Aorta (tissue), 5 donors: ENCODE results near the gene ATP6V1G2. TPM values are rescaled to one million over a fixed set of nuclear protein-coding genes. Genes with fewer than 3 reads are reported as not detected.

Experiments
- ATAC-seq: fragments of 200-7000 bp; cut with Tn5 transposase; one replicate; pipeline ENCODE4 v1.9.1; 2022; ENCODE audit warnings: moderate library complexity; ENCODE audit not compliant: low FRiP score
- DNase-seq, 2 donors: peaks; one replicate each; pipeline ENCODE4 v3.0.0-alpha.2; 2020
- H3K27ac ChIP-seq, 2 donors: one replicate each; pipeline ENCODE4 v1.5.1; 2013; ENCODE audit warnings: low read length in 2 of 2, mild to moderate bottlenecking in 2 of 2, moderate library complexity in 2 of 2, control low read depth in 1 of 2, inconsistent platforms in 1 of 2, low read depth in 1 of 2
- H3K27me3 ChIP-seq, 2 donors: one replicate each; pipeline ENCODE4 v1.6.1; 2013; ENCODE audit warnings: control low read depth in 1 of 2, low read length in 1 of 2, mild to moderate bottlenecking in 1 of 2, moderate library complexity in 1 of 2; ENCODE audit not compliant: insufficient read depth in 2 of 2, control insufficient read depth in 1 of 2
- H3K36me3 ChIP-seq, 2 donors: one replicate each; pipeline ENCODE4 v1.6.1; 2013; ENCODE audit warnings: control low read depth in 1 of 2, low read length in 1 of 2, mild to moderate bottlenecking in 1 of 2; ENCODE audit not compliant: insufficient read depth in 2 of 2, control insufficient read depth in 1 of 2
- H3K4me1 ChIP-seq, 2 donors: one replicate each; pipeline ENCODE4 v1.6.1; 2013; ENCODE audit warnings: low read length in 2 of 2, control low read depth in 1 of 2, mild to moderate bottlenecking in 1 of 2, moderate library complexity in 1 of 2; ENCODE audit not compliant: insufficient read depth in 2 of 2, control insufficient read depth in 1 of 2
- H3K4me3 ChIP-seq, 2 donors: one replicate each; pipeline ENCODE4 v1.5.1; 2013; ENCODE audit warnings: low read length in 2 of 2, control low read depth in 1 of 2, mild to moderate bottlenecking in 1 of 2
- H3K9me3 ChIP-seq: one replicate; pipeline ENCODE4 v1.6.1; 2013; ENCODE audit warnings: mild to moderate bottlenecking, low read length; ENCODE audit not compliant: control insufficient read depth
- WGBS, 2 donors: extraction: QIAGEN DNeasy Blood & Tissue Kit; methylation state at CpG; one replicate each; pipeline ENCODE4 v1.1.7; 2013; 5-methylcytosine and 5-hydroxymethylcytosine counted together
- intact Hi-C, 2 donors: fragments of 100-400 bp; cut with DNase I; formaldehyde crosslinking; loops; one replicate each; pipeline versions ENCODE4 v1.14.2 to v1.15.0; 2022
- polyA plus RNA-seq, 2 donors: library from polyadenylated mRNA; stranded (reverse); fragments of 200-250 nt; gene quantifications; one replicate each; pipeline ENCODE4 v1.2.3, GENCODE V29; 2013
- total RNA-seq, 2 donors: library from RNA; stranded (reverse); fragmentation: NEBNext Ultra II Directional; extraction: Animal tissue kit (Norgen Biotek cat#: 25700); gene quantifications; one replicate each; pipeline ENCODE4 v1.2.1, GENCODE V29; 2021
- donor health status: healthy with polysubstance abuse.
- donor health status: Bipolar disorder and iron deficiency.
- donor health status: DM: no; HTN: no; CAD: no.
- donor health status: DM: no; HTN: no; CAD: no.
- donor health status: DM: yes; HTN: yes; CAD: no.

Gene ATP6V1G2
- total and polyA plus RNA-seq, 4 donors: 1.3 to 1.8 (median 1.5) TPM

- ATAC-seq: no peak
- no peak overlapping the region for H3K4me3 ChIP-seq
- intact Hi-C loops: no loop called here
- peaks cover 0 to 2% of the 10 kb centered on the region in 2 donors for H3K27me3 ChIP-seq
- no peak overlapping the region for H3K27ac ChIP-seq
- no peaks in the 10 kb centered on the region for H3K36me3 ChIP-seq
- H3K4me1 ChIP-seq: no peaks in the 10 kb centered on the region
- 77 to 83% methylated on average over 1 of the region's 1 CpG for WGBS, 2 donors
- DNase-seq: no peak
- H3K9me3 ChIP-seq: no peaks in the 10 kb centered on the region
Measured at GRCh38 chr6:31569861-31570536, 23.6 kb upstream of the ATP6V1G2 start.

DNA sequence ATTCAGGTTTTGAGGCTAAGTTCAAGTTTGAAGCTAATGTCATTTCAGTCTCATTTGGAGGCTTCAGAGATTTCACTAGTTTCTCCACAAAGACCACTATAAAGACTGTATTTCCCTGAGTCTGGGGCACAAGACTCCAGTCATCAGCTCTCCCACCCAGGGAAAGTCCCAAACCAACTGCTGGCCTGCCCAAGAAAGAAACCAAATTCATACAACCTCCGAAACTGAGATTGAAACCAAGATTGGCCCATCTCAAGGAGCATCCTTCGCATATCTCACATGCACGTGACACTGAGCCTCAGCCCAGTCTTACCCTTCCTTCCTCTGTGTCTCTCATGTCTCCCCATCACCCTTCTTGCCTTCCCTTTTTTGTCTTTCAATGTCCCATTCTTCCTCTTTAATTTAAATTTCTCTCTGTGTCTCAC is 22.1 kb upstream of the ATP6V1G2 start:
- 66 to 80% methylated on average over 3 of the region's 3 CpGs for WGBS, 2 donors
- intact Hi-C loops: no loop called here
- H3K9me3 ChIP-seq: no peaks in the 10 kb centered on the region
- H3K4me1 ChIP-seq: no peaks in the 10 kb centered on the region
- no peak for DNase-seq
- no peaks in the 10 kb centered on the region for H3K36me3 ChIP-seq
- H3K4me3 ChIP-seq: no peak overlapping the region
- H3K27ac ChIP-seq: no peak overlapping the region
- ATAC-seq: no peak
- peaks cover 0 to 2% of the 10 kb centered on the region in 2 donors for H3K27me3 ChIP-seq

GRCh38 chr6:31567531-31568370 is 21.3 kb upstream of the ATP6V1G2 start:
- no peaks in the 10 kb centered on the region for H3K9me3 ChIP-seq
- ATAC-seq (no peak), DNase-seq (no peak)
- no peaks in the 10 kb centered on the region for H3K36me3 ChIP-seq
- H3K27ac ChIP-seq: no peak overlapping the region
- peaks cover 0 to 2% of the 10 kb centered on the region in 2 donors for H3K27me3 ChIP-seq
- intact Hi-C loops: no loop called here
- no peak overlapping the region for H3K4me3 ChIP-seq
- 24 to 26% methylated on average over 9 of the region's 9 CpGs for WGBS, 2 donors
- H3K4me1 ChIP-seq: no peaks in the 10 kb centered on the region

- Histone ChIP-seq H3K27ac (no peak overlapping the region), H3K4me1 (no peaks in the 10 kb centered on the region), H3K4me3 (no peak overlapping the region), H3K36me3 (peaks cover 0 to 3% of the 10 kb centered on the region in 2 donors), H3K27me3 (no peaks in the 10 kb centered on the region), H3K9me3 (no peaks in the 10 kb centered on the region)
- ATAC-seq (no peak), DNase-seq (no peak)
- intact Hi-C loops: no loop called here
Measured at GRCh38 chr6:31560697-31561058, 14.3 kb upstream of the ATP6V1G2 start.

DNA sequence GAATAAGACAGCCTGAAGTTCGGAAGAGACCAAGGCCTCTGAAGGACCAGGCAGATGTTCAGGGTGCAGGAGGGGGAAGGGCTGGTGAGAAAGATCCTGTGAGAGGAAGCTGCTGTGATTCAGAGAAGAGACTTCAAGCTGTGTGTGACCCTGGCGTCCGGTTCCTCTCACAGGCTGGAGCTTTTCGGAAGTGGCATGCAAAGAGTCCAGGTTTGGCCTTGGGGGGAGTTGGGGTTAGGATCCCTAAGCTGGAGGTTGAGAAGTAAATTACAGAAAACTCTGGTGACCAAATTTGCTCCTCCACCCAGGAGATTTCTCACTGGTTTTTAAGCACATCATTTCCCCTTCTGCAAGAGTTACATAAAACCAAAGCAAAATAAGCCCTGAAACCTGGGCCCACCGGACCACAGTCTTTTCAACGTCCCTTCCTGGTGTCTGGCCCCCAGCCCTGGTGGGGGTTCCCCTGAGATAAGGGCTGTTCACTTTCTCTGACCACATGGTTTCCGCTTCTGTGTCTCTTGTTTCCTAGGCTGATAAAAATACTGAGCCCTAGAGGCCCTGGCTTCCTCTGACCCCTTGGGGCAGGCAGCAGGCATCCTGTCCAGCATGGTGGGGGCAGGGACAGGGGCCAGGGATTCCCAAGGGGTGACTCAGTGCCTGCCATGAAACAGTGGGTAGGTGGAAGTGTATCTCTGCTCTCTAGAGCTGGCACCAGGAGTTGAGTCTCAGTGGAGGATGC is 13.7 kb upstream of the ATP6V1G2 start:
- Histone ChIP-seq H3K27ac (no peak overlapping the region), H3K36me3 (peaks cover 0 to 3% of the 10 kb centered on the region in 2 donors), H3K4me1 (no peaks in the 10 kb centered on the region), H3K9me3 (no peaks in the 10 kb centered on the region), H3K27me3 (no peaks in the 10 kb centered on the region), H3K4me3 (no peak overlapping the region)
- WGBS, 2 donors: 67 to 71% methylated on average over 7 of the region's 7 CpGs
- intact Hi-C loops: no loop called here
- peak; percentile 67 for ATAC-seq
- DNase-seq: peak; percentile 79 to 80

DNA sequence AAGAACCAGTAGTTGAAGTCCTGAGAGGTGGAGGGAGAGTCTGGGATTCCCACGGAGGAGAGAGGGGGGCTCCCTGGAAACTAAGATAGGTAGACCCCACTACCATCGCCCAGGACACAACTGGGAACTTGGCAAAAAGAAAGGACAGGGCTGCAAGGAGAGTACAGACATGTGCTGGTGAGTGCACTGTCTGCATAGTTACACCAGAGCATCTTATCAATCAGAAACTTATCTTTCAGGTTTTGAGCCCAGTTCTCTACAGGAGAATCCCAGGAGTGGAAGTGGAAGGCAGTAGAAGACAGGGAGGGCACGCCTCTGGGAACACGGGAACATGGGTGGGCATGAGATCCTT is 13.2 kb upstream of the ATP6V1G2 start:
- H3K4me3 ChIP-seq: no peak overlapping the region
- intact Hi-C loops: no loop called here
- 70 to 74% methylated on average over 4 of the region's 4 CpGs for WGBS, 2 donors

GRCh38 chr6:31558631-31559500 is 12.5 kb upstream of the ATP6V1G2 start:
- intact Hi-C loops: no loop called here
- Histone ChIP-seq H3K27me3 (no peaks in the 10 kb centered on the region), H3K4me1 (no peaks in the 10 kb centered on the region), H3K36me3 (peaks cover 0 to 3% of the 10 kb centered on the region in 2 donors), H3K27ac (no peak overlapping the region), H3K9me3 (no peaks in the 10 kb centered on the region), H3K4me3 (no peak overlapping the region)
- peak; percentile 52 for ATAC-seq
- WGBS, 2 donors: 88 to 90% methylated on average over 14 of the region's 14 CpGs
- peak in 1 of 2 donors; percentile 71 for DNase-seq

More for the DNA sequence above, 13.2 kb upstream of the ATP6V1G2 start:
- Histone ChIP-seq H3K36me3 (peaks cover 0 to 3% of the 10 kb centered on the region in 2 donors), H3K4me1 (no peaks in the 10 kb centered on the region), H3K27ac (no peak overlapping the region), H3K27me3 (no peaks in the 10 kb centered on the region), H3K9me3 (no peaks in the 10 kb centered on the region)
- no peak for DNase-seq
- no peak for ATAC-seq

DNA sequence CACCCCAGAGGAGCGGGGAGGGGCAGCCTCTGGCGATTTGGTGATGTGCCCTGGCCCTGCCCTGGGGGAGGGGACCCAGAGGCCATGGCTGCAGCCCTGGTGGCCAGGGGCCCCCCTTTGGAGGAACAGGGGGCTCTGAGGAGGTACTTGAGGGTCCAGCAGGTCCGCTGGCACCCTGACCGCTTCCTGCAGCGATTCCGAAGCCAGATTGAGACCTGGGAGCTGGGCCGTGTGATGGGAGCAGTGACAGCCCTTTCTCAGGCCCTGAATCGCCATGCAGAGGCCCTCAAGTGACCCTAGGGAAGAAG is 11.9 kb upstream of the ATP6V1G2 start:
- Histone ChIP-seq H3K36me3 (peaks cover 0 to 3% of the 10 kb centered on the region in 2 donors), H3K9me3 (no peaks in the 10 kb centered on the region), H3K4me1 (no peaks in the 10 kb centered on the region), H3K27me3 (no peaks in the 10 kb centered on the region), H3K27ac (no peak overlapping the region), H3K4me3 (no peak overlapping the region)
- DNase-seq: no peak
- intact Hi-C loops: no loop called here
- WGBS, 2 donors: 87 to 90% methylated on average over 8 of the region's 8 CpGs
- no peak for ATAC-seq
